C4-2B (cell line): Measurements from ENCODE around the gene SPON2.

Source experiments
- ZFX ChIP-seq: fragments of 450-650 bp; IDR thresholded peaks from 2 replicates; pipeline ENCODE4 v1.6.1; 2017
- TF ChIP-seq, protein P1 (sequence below): fragments of 450-650 bp; conservative IDR thresholded peaks from 2 replicates; pipeline ENCODE4 v1.5.1; 2017; ENCODE audit warnings: mild to moderate bottlenecking

DNA sequence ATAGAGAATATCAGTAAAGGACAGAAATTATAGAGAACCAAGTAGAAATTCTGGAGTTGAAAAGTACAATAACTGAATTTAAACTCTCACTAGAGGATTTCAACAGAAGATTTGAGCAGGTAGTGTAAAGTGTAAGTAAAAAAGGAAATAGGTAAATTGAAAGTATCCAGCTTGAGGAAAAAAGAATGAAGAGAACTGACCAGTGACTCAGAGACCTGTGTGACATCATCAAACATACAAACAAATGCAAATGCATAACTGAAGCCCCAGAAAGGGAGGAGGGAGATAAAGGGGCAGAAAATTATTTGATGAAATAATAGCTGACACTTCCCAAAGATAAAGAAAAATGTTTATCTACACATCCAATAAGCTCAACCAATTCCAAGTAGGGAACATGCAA, 8.3 kb upstream of the SPON2 start:
- TF ChIP-seq, protein P1, sequence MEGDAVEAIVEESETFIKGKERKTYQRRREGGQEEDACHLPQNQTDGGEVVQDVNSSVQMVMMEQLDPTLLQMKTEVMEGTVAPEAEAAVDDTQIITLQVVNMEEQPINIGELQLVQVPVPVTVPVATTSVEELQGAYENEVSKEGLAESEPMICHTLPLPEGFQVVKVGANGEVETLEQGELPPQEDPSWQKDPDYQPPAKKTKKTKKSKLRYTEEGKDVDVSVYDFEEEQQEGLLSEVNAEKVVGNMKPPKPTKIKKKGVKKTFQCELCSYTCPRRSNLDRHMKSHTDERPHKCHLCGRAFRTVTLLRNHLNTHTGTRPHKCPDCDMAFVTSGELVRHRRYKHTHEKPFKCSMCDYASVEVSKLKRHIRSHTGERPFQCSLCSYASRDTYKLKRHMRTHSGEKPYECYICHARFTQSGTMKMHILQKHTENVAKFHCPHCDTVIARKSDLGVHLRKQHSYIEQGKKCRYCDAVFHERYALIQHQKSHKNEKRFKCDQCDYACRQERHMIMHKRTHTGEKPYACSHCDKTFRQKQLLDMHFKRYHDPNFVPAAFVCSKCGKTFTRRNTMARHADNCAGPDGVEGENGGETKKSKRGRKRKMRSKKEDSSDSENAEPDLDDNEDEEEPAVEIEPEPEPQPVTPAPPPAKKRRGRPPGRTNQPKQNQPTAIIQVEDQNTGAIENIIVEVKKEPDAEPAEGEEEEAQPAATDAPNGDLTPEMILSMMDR, result no peak
- TF ChIP-seq ZFX, result no peak
